Type B pancreatic cell (in vitro differentiated cells): ENCODE results near the gene ABAT. TPM values are rescaled to one million over a fixed set of nuclear protein-coding genes. Genes with fewer than 3 reads are reported as not detected.
"Not testable (repeated sequence)": the region's sequence is repeated elsewhere in the genome, so short reads cannot be mapped to it uniquely, and the experiment has no call there.

ENCODE experiments used
- DNase-seq: peaks from one replicate; pipeline ENCODE4 v3.0.0; 2021; ENCODE audit warnings: mixed read lengths; ENCODE audit not compliant: unreplicated experiment; ENCODE audit errors: extremely low spot score
- H3K27ac Mint-ChIP-seq: 2 replicates; pipeline ENCODE4 v1.8.0; 2021; ENCODE audit warnings: mild to moderate bottlenecking, mixed read lengths
- H3K27me3 Mint-ChIP-seq: 2 replicates; pipeline ENCODE4 v1.8.0; 2021; ENCODE audit warnings: mixed read lengths
- H3K36me3 Mint-ChIP-seq: 2 replicates; pipeline ENCODE4 v1.8.0; 2021; ENCODE audit warnings: mixed read lengths
- H3K4me1 Mint-ChIP-seq: one replicate; pipeline ENCODE4 v1.8.0; 2021; ENCODE audit warnings: mixed read lengths; ENCODE audit not compliant: unreplicated experiment
- H3K4me3 Mint-ChIP-seq: 2 replicates; pipeline ENCODE4 v1.8.0; 2021; ENCODE audit warnings: mild to moderate bottlenecking, mixed read lengths
- H3K9me3 Mint-ChIP-seq: 2 replicates; pipeline ENCODE4 v1.8.0; 2021; ENCODE audit warnings: mixed read lengths
- CTCF ChIP-seq: fragments of 200-600 bp; sonication (generic); conservative IDR thresholded peaks from 2 replicates; pipeline ENCODE4 v1.5.0; 2021; ENCODE audit warnings: antibody characterized with exemption, mild to moderate bottlenecking
- total RNA-seq: library from RNA; stranded (reverse); gene quantifications from 2 replicates; pipeline ENCODE4 v1.2.1, GENCODE V29; 2021; ENCODE audit warnings: low replicate concordance

Gene ABAT
- total RNA-seq, 1 donor from 2014 or later = 32.1 TPM

- Mint-ChIP-seq H3K27me3 (no peaks in the 10 kb centered on the region), H3K9me3 (no peaks in the 10 kb centered on the region), H3K4me3 (no peak overlapping the region), H3K27ac (no peak overlapping the region), H3K4me1 (peaks cover 5% of the 10 kb centered on the region), H3K36me3 (no peaks in the 10 kb centered on the region)
- no peak for DNase-seq
- no peak for TF ChIP-seq CTCF
Observed at GRCh38 chr16:8785408-8785807, 111.0 kb downstream of the ABAT start.

- H3K4me3 Mint-ChIP-seq, H3K4me1 Mint-ChIP-seq, H3K9me3 Mint-ChIP-seq, H3K27ac Mint-ChIP-seq, DNase-seq, H3K27me3 Mint-ChIP-seq, H3K36me3 Mint-ChIP-seq: not testable (repeated sequence)
Observed at GRCh38 chr16:8786316-8786715, 111.9 kb downstream of the ABAT start.

- Mint-ChIP-seq H3K27me3 (no peaks in the 10 kb centered on the region), H3K27ac (no peak overlapping the region), H3K4me1 (peaks cover 10% of the 10 kb centered on the region), H3K36me3 (no peaks in the 10 kb centered on the region), H3K4me3 (no peak overlapping the region), H3K9me3 (no peaks in the 10 kb centered on the region)
- DNase-seq = no peak
- no peak for TF ChIP-seq CTCF
Observed at GRCh38 chr16:8788578-8789172, 114.3 kb downstream of the ABAT start.

- no peak for TF ChIP-seq CTCF
- H3K4me3 Mint-ChIP-seq = peak overlapping the region; percentile 25
- H3K9me3 Mint-ChIP-seq = no peaks in the 10 kb centered on the region
- no peaks in the 10 kb centered on the region for H3K27me3 Mint-ChIP-seq
- H3K4me1 Mint-ChIP-seq = peaks cover 33% of the 10 kb centered on the region
- H3K27ac Mint-ChIP-seq = peak overlapping the region; percentile 5
- H3K36me3 Mint-ChIP-seq = no peaks in the 10 kb centered on the region
- DNase-seq = no peak
Observed at GRCh38 chr16:8795091-8795490, 120.7 kb downstream of the ABAT start.

- Mint-ChIP-seq H3K27ac (no peak overlapping the region), H3K4me1 (peaks cover 33% of the 10 kb centered on the region), H3K9me3 (no peaks in the 10 kb centered on the region), H3K36me3 (no peaks in the 10 kb centered on the region), H3K27me3 (no peaks in the 10 kb centered on the region), H3K4me3 (peak overlapping the region; percentile 98)
- DNase-seq = no peak
- no peak for TF ChIP-seq CTCF
Observed at GRCh38 chr16:8795818-8796217, 121.4 kb downstream of the ABAT start.

- peak; percentile 23 for TF ChIP-seq CTCF
- Mint-ChIP-seq H3K4me3 (peak overlapping the region; percentile 98), H3K27ac (peak overlapping the region; percentile 87), H3K4me1 (peaks cover 32% of the 10 kb centered on the region), H3K27me3 (no peaks in the 10 kb centered on the region), H3K36me3 (no peaks in the 10 kb centered on the region), H3K9me3 (no peaks in the 10 kb centered on the region)
- no peak for DNase-seq
Observed at GRCh38 chr16:8796469-8797363, 122.3 kb downstream of the ABAT start.
